HEK293 (cell line): Measurements from ENCODE around the gene ATG12.
A peak's percentile ranks its signal among the peaks of the same experiment; 100 is the strongest.

Source experiments
- ATF2 ChIP-seq: fragments of 450-650 bp; formaldehyde crosslinking; IDR thresholded peaks from 2 replicates; pipeline ENCODE4 v1.5.1; 2016; ENCODE audit warnings: missing biosample characterization, missing genetic modification characterization, low read depth
- CTCF ChIP-seq: fragments of 450-650 bp; formaldehyde crosslinking; IDR thresholded peaks from 2 replicates; pipeline ENCODE4 v1.5.1; 2016; ENCODE audit warnings: missing biosample characterization, missing genetic modification characterization
- EGR2 ChIP-seq: fragments of 450-650 bp; formaldehyde crosslinking; IDR thresholded peaks from 2 replicates; pipeline ENCODE4 v1.5.1; 2016; ENCODE audit warnings: low read depth, missing biosample characterization, missing genetic modification characterization
- HOXA7 ChIP-seq: sonication (generic); formaldehyde crosslinking; IDR thresholded peaks from 2 replicates; pipeline ENCODE4 v1.8.1; 2022; ENCODE audit warnings: missing genetic modification reagents, borderline replicate concordance
- KLF16 ChIP-seq: fragments of 450-650 bp; formaldehyde crosslinking; IDR thresholded peaks from 2 replicates; pipeline ENCODE4 v1.5.1; 2017; ENCODE audit warnings: missing biosample characterization, missing genetic modification characterization
- PATZ1 ChIP-seq: fragments of 450-650 bp; formaldehyde crosslinking; IDR thresholded peaks from 2 replicates; pipeline ENCODE4 v1.5.1; 2016; ENCODE audit warnings: missing biosample characterization, missing genetic modification characterization
- SP2 ChIP-seq: fragments of 450-650 bp; formaldehyde crosslinking; IDR thresholded peaks from 2 replicates; pipeline ENCODE4 v1.5.1; 2016; ENCODE audit warnings: missing biosample characterization, missing genetic modification characterization
- ZBTB17 ChIP-seq: fragments of 450-650 bp; formaldehyde crosslinking; IDR thresholded peaks from 2 replicates; pipeline ENCODE4 v1.5.1; 2016; ENCODE audit warnings: missing biosample characterization, missing genetic modification characterization
- ZBTB48 ChIP-seq: fragments of 450-650 bp; formaldehyde crosslinking; IDR thresholded peaks from 2 replicates; pipeline ENCODE4 v1.5.1; 2016; ENCODE audit warnings: missing biosample characterization, missing genetic modification characterization
- ZFHX2 ChIP-seq: fragments of 450-650 bp; formaldehyde crosslinking; conservative IDR thresholded peaks from 2 replicates; pipeline ENCODE4 v1.5.1; 2016; ENCODE audit warnings: missing biosample characterization, missing genetic modification characterization
- ZNF140 ChIP-seq: fragments of 450-650 bp; formaldehyde crosslinking; IDR thresholded peaks from 2 replicates; pipeline ENCODE4 v1.5.1; 2016; ENCODE audit warnings: missing biosample characterization, missing genetic modification characterization
- ZNF2 ChIP-seq: fragments of 450-650 bp; formaldehyde crosslinking; IDR thresholded peaks from 2 replicates; pipeline ENCODE4 v1.5.1; 2016; ENCODE audit warnings: missing biosample characterization, missing genetic modification characterization
- ZNF280D ChIP-seq: fragments of 450-650 bp; formaldehyde crosslinking; IDR thresholded peaks from 2 replicates; pipeline ENCODE4 v1.5.1; 2016; ENCODE audit warnings: missing biosample characterization, missing genetic modification characterization
- ZNF324 ChIP-seq: fragments of 450-650 bp; formaldehyde crosslinking; IDR thresholded peaks from 2 replicates; pipeline ENCODE4 v1.5.1; 2016; ENCODE audit warnings: missing biosample characterization, missing genetic modification characterization
- ZNF518A ChIP-seq: fragments of 450-650 bp; formaldehyde crosslinking; conservative IDR thresholded peaks from 2 replicates; pipeline ENCODE4 v1.5.1; 2016; ENCODE audit warnings: low read depth, missing biosample characterization, missing genetic modification characterization
- ZNF596 ChIP-seq: fragments of 450-650 bp; IDR thresholded peaks from 2 replicates; pipeline ENCODE4 v1.5.0; 2018; ENCODE audit warnings: missing biosample characterization, mild to moderate bottlenecking, missing genetic modification characterization, moderate library complexity
- ZNF600 ChIP-seq: fragments of 450-650 bp; formaldehyde crosslinking; IDR thresholded peaks from 2 replicates; pipeline ENCODE4 v1.5.1; 2016; ENCODE audit warnings: missing biosample characterization, missing genetic modification characterization
- ZNF654 ChIP-seq: fragments of 450-650 bp; formaldehyde crosslinking; IDR thresholded peaks from 2 replicates; pipeline ENCODE4 v1.5.1; 2016; ENCODE audit warnings: low read depth, missing biosample characterization, missing genetic modification characterization
- ZNF660 ChIP-seq: fragments of 450-650 bp; IDR thresholded peaks from 2 replicates; pipeline ENCODE4 v1.5.1; 2018; ENCODE audit warnings: missing biosample characterization, mild to moderate bottlenecking, missing genetic modification characterization
- ZNF747 ChIP-seq: fragments of 450-650 bp; formaldehyde crosslinking; IDR thresholded peaks from 2 replicates; pipeline ENCODE4 v1.5.1; 2016; ENCODE audit warnings: missing biosample characterization, missing genetic modification characterization
- ZNF777 ChIP-seq: fragments of 450-650 bp; formaldehyde crosslinking; IDR thresholded peaks from 2 replicates; pipeline ENCODE4 v1.5.1; 2017; ENCODE audit warnings: missing biosample characterization, missing genetic modification characterization, borderline replicate concordance
- ZNF843 ChIP-seq: fragments of 450-650 bp; formaldehyde crosslinking; IDR thresholded peaks from 2 replicates; pipeline ENCODE4 v1.5.1; 2016; ENCODE audit warnings: missing biosample characterization, missing genetic modification characterization
- ZSCAN30 ChIP-seq: fragments of 450-650 bp; IDR thresholded peaks from 2 replicates; pipeline ENCODE4 v1.5.1; 2018; ENCODE audit warnings: missing biosample characterization, mild to moderate bottlenecking, missing genetic modification characterization, moderate library complexity

ATG12 gene

GRCh38 chr5:115816226-115817081 lies 24.9 kb downstream of the ATG12 start, which contains the start of gene CDO1 (continued):
- TF ChIP-seq KLF16 (tag by site-specific recombination) (peak; percentile 57; the same call in 1 of the 2 replicates), ATF2 (tag by site-specific recombination) (peak; percentile 51; the same call in 1 of the 2 replicates), PATZ1 (tag by site-specific recombination) (peak; percentile 76), ZNF596 (tag by site-specific recombination) (no peak), ZNF654 (tag by site-specific recombination) (no peak), EGR2 (tag by site-specific recombination) (peak; percentile 90), ZNF140 (tag by site-specific recombination) (no peak; the same call in 1 of the 2 replicates), ZNF280D (tag by site-specific recombination) (no peak), HOXA7 (CRISPR knock-in tag) (no peak), ZNF2 (tag by site-specific recombination) (peak; percentile 75; the same call in 1 of the 2 replicates), ZBTB17 (tag by site-specific recombination) (peak; percentile 94), ZNF747 (no peak), ZFHX2 (tag by site-specific recombination) (peak; percentile 94), ZNF518A (peak; percentile 39; the same call in 1 of the 2 replicates), ZNF777 (tag by site-specific recombination) (peak; percentile 83; the same call in 1 of the 2 replicates), CTCF (0 out of 2 replicates have a peak, but pooled peaks have one; percentile 13), ZNF660 (tag by site-specific recombination) (peak; percentile 79), ZNF600 (tag by site-specific recombination) (peak; percentile 93), SP2 (peak; percentile 41; the same call in 1 of the 2 replicates), ZSCAN30 (tag by site-specific recombination) (peak; percentile 53; the same call in 1 of the 2 replicates), ZNF843 (peak; percentile 14; the same call in 1 of the 2 replicates), ZNF324 (tag by site-specific recombination) (0 out of 2 replicates have a peak, but pooled peaks have one; percentile 28), ZBTB48 (tag by site-specific recombination) (peak; percentile 66)
